ENCODE data around the gene CLC.

CLC gene

GRCh38 chr19:39728040-39728439 is 9.8 kb downstream of the CLC start:
- H3K4me3 ChIP-seq (ENCODE audit: low read depth, low read length) = no peak overlapping the region
- no peaks in the 10 kb centered on the region for H3K9me3 ChIP-seq (ENCODE audit: control insufficient read depth, insufficient read depth, low read depth, low read length)
- no peak for TF ChIP-seq ZNF660 (tag by site-specific recombination; IDR thresholded peaks at IDR 0.05)
- TF ChIP-seq ZSCAN18 (tag by site-specific recombination; IDR thresholded peaks at IDR 0.05) = no peak
- TF ChIP-seq CTCF (tag by site-specific recombination; IDR thresholded peaks at IDR 0.05) = no peak
- no peak for TF ChIP-seq ZNF48 (tag by site-specific recombination; IDR thresholded peaks at IDR 0.05)
- no peak for TF ChIP-seq SALL2 (tag by site-specific recombination; IDR thresholded peaks at IDR 0.05; ENCODE audit: borderline replicate concordance)
- TF ChIP-seq YY1 (tag by site-specific recombination; IDR thresholded peaks at IDR 0.05) = no peak
- no peak for TF ChIP-seq ZNF37A (tag by site-specific recombination; IDR thresholded peaks at IDR 0.05)
- TF ChIP-seq HOXA7 (CRISPR knock-in tag; IDR thresholded peaks at IDR 0.05; ENCODE audit: borderline replicate concordance) = no peak
- no peak for TF ChIP-seq ZSCAN16 (tag by site-specific recombination; IDR thresholded peaks at IDR 0.05)
- no peak for TF ChIP-seq EGR2 (tag by site-specific recombination; IDR thresholded peaks at IDR 0.05; ENCODE audit: low read depth)
- no peak for TF ChIP-seq ZNF155 (tag by site-specific recombination; IDR thresholded peaks at IDR 0.05)
- TF ChIP-seq ZNF416 (tag by site-specific recombination; IDR thresholded peaks at IDR 0.05) = no peak
- TF ChIP-seq ZNF624 (tag by site-specific recombination; IDR thresholded peaks at IDR 0.05) = no peak
- TF ChIP-seq GLI4 (tag by site-specific recombination; IDR thresholded peaks at IDR 0.05) = no peak
- no peak for TF ChIP-seq ZNF248 (tag by site-specific recombination; IDR thresholded peaks at IDR 0.05)
- TF ChIP-seq IKZF3 (tag by site-specific recombination; IDR thresholded peaks at IDR 0.05) = no peak
- no peak for TF ChIP-seq MYNN (tag by site-specific recombination; IDR thresholded peaks at IDR 0.05; ENCODE audit: borderline replicate concordance)
- TF ChIP-seq KLF8 (tag by site-specific recombination; IDR thresholded peaks at IDR 0.05) = no peak
- ChIA-PET CTCF (interaction anchor here (1.4 kb wide), 1 partner anchor 39 kb away, joined by 6 read pairs; no protein-coding TSS in a partner anchor), POLR2A (no interaction called here)
- no peak overlapping the region for H3K27ac ChIP-seq (ENCODE audit: extremely low read depth, low read depth, low read length)
- no peaks in the 10 kb centered on the region for H3K36me3 ChIP-seq (ENCODE audit: control insufficient read depth in 2 of 2, insufficient read depth in 1 of 2, low read length in 2 of 2)
- H3K4me1 ChIP-seq (ENCODE audit: control insufficient read depth, insufficient read depth, low read length) = no peaks in the 10 kb centered on the region

- CTCF ChIA-PET = interaction anchor here (0.5 to 1.4 kb wide), 2 partner anchors 8 to 40 kb away, joined by 3 to 6 read pairs; no protein-coding TSS in a partner anchor
- no peak overlapping the region for H3K27ac ChIP-seq (ENCODE audit: extremely low read depth, low read depth, low read length)
These were observed 10.6 kb downstream of the CLC start for GRCh38 chr19:39727070-39727800.

More at GRCh38 chr19:39727070-39727800, 10.6 kb downstream of the CLC start:
- no peaks in the 10 kb centered on the region for H3K36me3 ChIP-seq (ENCODE audit: control insufficient read depth in 2 of 2, insufficient read depth in 1 of 2, low read length in 2 of 2)
- no peak overlapping the region for H3K4me3 ChIP-seq (ENCODE audit: low read depth, low read length)
- H3K4me1 ChIP-seq (ENCODE audit: control insufficient read depth, insufficient read depth, low read length) = no peaks in the 10 kb centered on the region
- POLR2A ChIA-PET = no interaction called here
- no peak for TF ChIP-seq EGR2 (tag by site-specific recombination; IDR thresholded peaks at IDR 0.05; ENCODE audit: low read depth)
- TF ChIP-seq ZNF239 (tag by site-specific recombination; IDR thresholded peaks at IDR 0.05) = no peak
- no peak for TF ChIP-seq ZNF174 (tag by site-specific recombination; IDR thresholded peaks at IDR 0.05)
- TF ChIP-seq ZFP3 (tag by site-specific recombination; IDR thresholded peaks at IDR 0.05; ENCODE audit: low read depth) = no peak
- TF ChIP-seq ZNF544 (tag by site-specific recombination; IDR thresholded peaks at IDR 0.05) = no peak
- TF ChIP-seq GLI4 (tag by site-specific recombination; IDR thresholded peaks at IDR 0.05) = no peak
- TF ChIP-seq ZNF354C (tag by site-specific recombination; IDR thresholded peaks at IDR 0.05; ENCODE audit: borderline replicate concordance, low read depth) = no peak
- TF ChIP-seq ZNF610 (tag by site-specific recombination; IDR thresholded peaks at IDR 0.05; ENCODE audit: borderline replicate concordance) = no peak
- no peaks in the 10 kb centered on the region for H3K9me3 ChIP-seq (ENCODE audit: control insufficient read depth, insufficient read depth, low read depth, low read length)

All from HEK293 (cell line).